HL-60/S4 treated with phorbol 12-myristate 13-acetate at 8.2 ng/mL for 4 days and 3 days (cell line): Measurements from ENCODE around the gene ZRANB1.

ENCODE experiments used
- in situ Hi-C: fragments of 300-500 bp; cut with MboI; formaldehyde crosslinking; loops from 2 replicates; pipeline ENCODE4 v1.15.0; 2022; ENCODE audit warnings: low sequenced_read_pairs

The ZRANB1 gene

DNA sequence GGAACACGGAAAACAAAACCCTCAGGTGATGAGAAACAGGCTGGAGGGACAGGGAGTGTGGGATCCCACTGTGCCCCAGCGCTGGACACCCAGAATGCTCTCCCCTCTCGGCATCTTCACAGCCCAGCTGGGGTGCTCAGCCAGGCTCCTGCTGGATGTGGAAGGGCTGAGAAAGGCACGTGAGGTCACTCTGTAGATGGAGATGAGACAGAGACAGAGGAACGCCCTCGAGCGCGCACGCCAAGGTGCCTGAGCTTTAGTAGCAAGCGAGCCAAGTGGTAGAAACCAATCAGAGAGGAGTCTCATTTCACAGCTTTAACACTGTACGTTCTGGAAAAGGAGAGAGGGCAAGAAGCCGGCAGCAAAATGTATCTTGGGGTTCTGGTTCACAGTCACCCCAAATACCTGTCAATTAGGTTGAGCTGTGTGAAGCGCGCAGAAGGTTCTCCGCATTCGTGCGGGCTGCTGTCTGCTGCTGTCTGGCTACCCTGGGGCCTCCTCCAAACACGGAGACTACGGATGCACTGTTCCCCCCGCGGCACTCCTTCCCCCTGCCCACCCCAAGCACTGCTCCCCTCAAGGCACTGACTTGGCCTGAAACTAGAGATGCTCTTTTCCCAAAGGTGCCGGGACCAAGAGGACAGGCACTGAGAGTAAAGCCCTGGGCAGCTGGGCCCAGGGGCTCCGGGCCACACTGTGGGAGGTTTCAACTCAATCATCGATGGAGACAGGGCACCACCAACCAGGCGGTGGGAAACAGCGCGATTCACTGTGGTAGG lies 91.4 kb downstream of the ZRANB1 start:
- in situ Hi-C loops: no loop called here

DNA sequence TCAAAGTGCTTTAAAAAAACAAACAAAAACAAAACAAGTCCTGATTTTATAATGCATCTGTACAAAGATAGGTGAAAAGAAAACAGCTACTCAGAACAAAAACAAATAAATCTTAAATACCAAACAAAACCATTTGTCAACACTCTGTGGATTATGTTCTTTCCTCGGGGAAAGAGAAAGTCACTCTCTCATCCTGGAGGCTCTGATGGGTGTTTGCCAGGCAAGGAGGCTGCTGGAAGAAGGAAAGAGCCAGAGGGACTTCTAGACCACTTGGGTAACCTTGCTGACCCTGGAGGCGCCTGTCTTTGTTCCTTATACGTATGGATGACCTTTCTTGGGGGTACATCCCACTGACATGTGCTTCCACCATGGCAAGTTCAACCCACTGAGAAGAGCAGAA lies 92.8 kb downstream of the ZRANB1 start:
- in situ Hi-C loops: no loop called here

GRCh38 chr10:125035136-125035535 lies 93.2 kb downstream of the ZRANB1 start:
- in situ Hi-C loops: no loop called here

DNA sequence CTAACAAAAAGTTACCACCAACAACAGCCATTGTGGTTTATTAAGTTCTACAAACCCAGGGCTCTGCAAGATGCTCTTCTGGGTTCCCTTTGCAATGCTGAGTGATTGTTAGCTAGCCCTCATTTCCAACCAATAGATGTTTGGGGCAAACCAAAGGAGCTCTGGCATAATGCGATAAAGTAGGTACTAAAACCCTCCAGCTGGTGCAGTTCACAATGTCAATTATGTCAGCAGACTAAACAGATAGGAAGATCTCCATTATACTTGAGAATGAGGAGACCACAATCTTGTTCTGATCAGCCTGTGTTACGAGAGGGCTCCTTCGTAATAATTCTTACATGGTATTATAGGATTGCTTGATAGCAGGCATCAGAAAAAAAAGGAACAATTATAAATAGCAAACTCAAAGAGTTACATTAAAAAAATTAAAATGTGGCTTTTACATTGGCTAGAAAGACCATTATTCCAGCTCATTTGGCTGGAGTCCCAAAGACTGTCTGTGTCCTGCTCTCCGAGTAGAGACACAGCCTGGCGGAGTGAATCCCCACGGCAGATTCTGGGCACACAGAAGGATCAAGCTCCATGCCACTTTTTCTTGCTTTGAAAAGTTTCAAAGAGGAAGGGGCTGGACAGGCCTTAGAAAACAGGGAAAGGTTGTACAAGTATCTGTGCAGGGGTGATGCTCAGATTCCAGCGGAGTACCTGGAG lies 93.8 kb downstream of the ZRANB1 start:
- in situ Hi-C loops: no loop called here

DNA sequence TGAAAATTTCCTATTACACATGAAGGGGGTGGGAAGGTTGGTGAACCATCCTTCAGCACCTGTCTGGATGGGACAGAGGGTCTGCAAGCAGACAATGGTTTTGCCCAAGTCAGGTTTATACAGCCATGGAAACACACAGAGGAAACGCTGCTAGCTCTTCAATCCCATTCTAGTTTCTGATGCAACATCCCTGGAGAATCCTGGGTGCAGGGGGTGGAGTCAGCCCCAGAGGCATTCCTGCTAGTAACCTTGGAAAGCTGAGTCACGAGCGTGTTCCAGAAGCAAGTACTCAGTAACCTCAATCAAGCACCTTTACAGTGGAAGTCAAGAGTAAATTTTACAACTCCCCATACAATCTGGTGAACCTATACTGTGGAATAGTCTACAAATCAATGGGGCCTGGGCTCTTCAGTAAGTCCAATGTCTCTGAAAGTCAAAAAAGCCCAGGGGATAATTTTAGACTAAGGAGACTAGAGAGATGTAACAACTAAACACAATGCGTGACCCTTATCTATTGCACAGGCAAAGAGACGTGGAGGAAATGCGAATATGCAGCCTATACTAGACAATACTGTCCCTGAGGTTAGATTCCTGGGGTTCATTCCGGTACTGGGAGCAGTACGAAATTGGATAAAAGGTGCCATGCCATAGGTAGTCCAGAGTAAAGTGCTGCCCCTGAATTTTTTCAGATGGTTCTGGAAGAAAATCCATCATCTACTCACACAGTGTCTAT lies 95.4 kb downstream of the ZRANB1 start:
- in situ Hi-C loops: no loop called here
